Endothelial cell of umbilical vein (primary cell): Measurements from ENCODE around the gene TM4SF18. TPM values are rescaled to one million over a fixed set of nuclear protein-coding genes. Genes with fewer than 3 reads are reported as not detected.

ENCODE experiments used
- BruUV-seq: library from RNA; stranded (reverse); fragments of 400-500 nt; replicated peaks from 2 replicates; lab custom pipeline; 2021; lab: Mats Ljungman, UMichigan
- CTCF ChIA-PET: fragments of 300-600, 350-600 bp; sonication (Branson Sonifier 250); formaldehyde crosslinking; loops from one replicate; lab custom pipeline; 2021; ENCODE audit warnings: antibody characterized with exemption, inconsistent platforms; lab: Charles Lee
- POLR2A ChIA-PET: fragments of 300-600, 350-600 bp; sonication (Branson Sonifier 250); formaldehyde crosslinking; loops from one replicate; lab custom pipeline; 2021; ENCODE audit warnings: antibody characterized with exemption, inconsistent platforms; lab: Charles Lee
- DNase-seq: peaks from one replicate; pipeline ENCODE4 v3.0.0-alpha.2; 2011; ENCODE audit warnings: low read depth, low spot score
- FAIRE-seq: peaks from 2 replicates; lab custom pipeline; 2011; peaks lifted over from hg19 to GRCh38; lab: Jason Lieb, UNC
- H2AFZ ChIP-seq: 2 replicates; pipeline ENCODE4 v1.6.0; 2012; ENCODE audit warnings: low read depth, low read length, control low read depth, inconsistent platforms
- H3K27ac ChIP-seq: 2 replicates; pipeline ENCODE4 v1.5.1; 2011; ENCODE audit warnings: low read depth, mild to moderate bottlenecking, control low read depth, low read length, moderate library complexity; ENCODE audit not compliant: insufficient read depth
- H3K27me3 ChIP-seq, 2 experiments: 2 replicates each; pipeline versions ENCODE4 v1.6.0 to v1.6.1; 2011; ENCODE audit warnings: low read length in 2 of 2, mixed read lengths in 1 of 2; ENCODE audit not compliant: control insufficient read depth in 2 of 2, insufficient read depth in 2 of 2
- H3K36me3 ChIP-seq, 2 experiments: 2 replicates in 1 of 2; 3 replicates in 1 of 2; pipeline ENCODE4 v1.5.1; 2011; ENCODE audit warnings: low read length in 2 of 2, mild to moderate bottlenecking in 1 of 2, moderate library complexity in 1 of 2; ENCODE audit not compliant: control insufficient read depth in 2 of 2, insufficient read depth in 2 of 2; ENCODE audit errors: extremely low read depth in 1 of 2
- H3K4me1 ChIP-seq: 3 replicates; pipeline ENCODE4 v1.5.1; 2011; ENCODE audit warnings: mild to moderate bottlenecking, low read length; ENCODE audit not compliant: control insufficient read depth, insufficient read depth; ENCODE audit errors: extremely low read depth
- H3K4me2 ChIP-seq: 2 replicates; pipeline ENCODE4 v1.6.1; 2011; ENCODE audit warnings: low read length, control low read depth, mixed read lengths; ENCODE audit not compliant: insufficient read depth
- H3K4me3 ChIP-seq, 3 experiments: fragments of 200-600 bp in 1 of 3; sonication (generic), shearing (Covaris generic) in 1 of 3; replicated peaks in 1 of 3; 2 replicates each; pipeline ENCODE4 v1.5.1; 2011 to 2016; ENCODE audit warnings: control low read depth in 3 of 3, low read length in 3 of 3, mild to moderate bottlenecking in 2 of 3, inconsistent platforms in 1 of 3, low read depth in 1 of 3, moderate library complexity in 1 of 3; ENCODE audit not compliant: insufficient read depth in 1 of 3
- H3K79me2 ChIP-seq: 2 replicates; pipeline ENCODE4 v1.6.0; 2012; ENCODE audit warnings: low read length, inconsistent platforms; ENCODE audit not compliant: control insufficient read depth, insufficient read depth
- H3K9ac ChIP-seq: replicated peaks from 2 replicates; pipeline ENCODE3; 2011; ENCODE audit warnings: low read length, control low read depth; ENCODE audit not compliant: insufficient read depth; ENCODE audit errors: extremely low read depth
- H3K9me1 ChIP-seq: replicated peaks from 3 replicates; pipeline ENCODE4 v1.6.0; 2011; ENCODE audit warnings: mild to moderate bottlenecking, low read length; ENCODE audit not compliant: control insufficient read depth, insufficient read depth; ENCODE audit errors: extremely low read depth
- H3K9me3 ChIP-seq: replicated peaks from 2 replicates; pipeline ENCODE4 v1.5.1; 2012; ENCODE audit warnings: low read length, inconsistent platforms; ENCODE audit not compliant: control insufficient read depth, insufficient read depth
- H4K20me1 ChIP-seq: replicated peaks from 2 replicates; pipeline ENCODE3; 2011; ENCODE audit warnings: mild to moderate bottlenecking, low read length; ENCODE audit not compliant: control insufficient read depth, insufficient read depth; ENCODE audit errors: extremely low read depth
- EZH2 ChIP-seq: IDR thresholded peaks from 2 replicates; pipeline ENCODE4 v1.6.1; 2012; ENCODE audit warnings: borderline replicate concordance, low read depth, mild to moderate bottlenecking, moderate library complexity, low read length, inconsistent platforms; ENCODE audit not compliant: severe bottlenecking
- FOS ChIP-seq: IDR thresholded peaks from 2 replicates; pipeline ENCODE4 v1.6.1; 2011; ENCODE audit warnings: mild to moderate bottlenecking, low read length, moderate library complexity, borderline replicate concordance; ENCODE audit not compliant: insufficient read depth
- GATA2 ChIP-seq: IDR thresholded peaks from 2 replicates; pipeline ENCODE4 v1.7.0; 2011; ENCODE audit warnings: low read depth, mild to moderate bottlenecking, moderate library complexity, mixed read lengths, low read length; ENCODE audit not compliant: insufficient read length, insufficient read depth
- JUN ChIP-seq: IDR thresholded peaks from 2 replicates; pipeline ENCODE4 v1.6.1; 2011; ENCODE audit warnings: borderline replicate concordance, low read depth; ENCODE audit not compliant: insufficient read length, insufficient read depth
- MAX ChIP-seq: IDR thresholded peaks from 2 replicates; pipeline ENCODE4 v1.6.1; 2011; ENCODE audit not compliant: insufficient read depth, insufficient read length
- MYC ChIP-seq: IDR thresholded peaks from one replicate; pipeline ENCODE4 v1.6.1; 2011; ENCODE audit warnings: mild to moderate bottlenecking, low read depth, low read length
- POLR2A ChIP-seq: IDR thresholded peaks from 2 replicates; pipeline ENCODE4 v1.6.1; 2012; ENCODE audit warnings: low read depth, mild to moderate bottlenecking, control low read depth, low read length
- POLR2AphosphoS5 ChIP-seq: IDR thresholded peaks from 2 replicates; pipeline ENCODE4 v1.6.1; 2012; ENCODE audit warnings: low read depth, mild to moderate bottlenecking, control low read depth, low read length, moderate library complexity; ENCODE audit not compliant: insufficient read depth
- dilution Hi-C: fragments of 300-500 bp; cut with MboI; formaldehyde crosslinking; loops from one replicate; pipeline ENCODE4 v1.15.0; 2019; ENCODE audit warnings: low sequenced_read_pairs; ENCODE audit not compliant: extremely low pct_ligation_motif_present
- intact Hi-C: fragments of 100-400 bp; cut with micrococcal nuclease; formaldehyde crosslinking; loops from one replicate; pipeline ENCODE4 v1.10.0; 2022
- polyA plus RNA-seq, 4 experiments: library from polyadenylated mRNA; depleted of rRNA in 3 of 4; stranded (reverse) in 3 of 4; unstranded in 1 of 4; fragments of >200 nt; gene quantifications; 2 replicates each; pipeline versions ENCODE4 v1.2.1 to v1.2.3, GENCODE V29; 2011 to 2012; ENCODE audit warnings: missing spikeins in 1 of 4
- total RNA-seq: library from RNA; stranded (reverse); gene quantifications from 2 replicates; pipeline ENCODE4 v1.2.3, GENCODE V29; 2021
- TF ChIP-seq, protein P1 (sequence below), 2 donors: IDR thresholded peaks; 1 replicate in 1 of 2; 2 replicates in 1 of 2; pipeline ENCODE4 v1.5.1; 2011; ENCODE audit warnings: low read length in 2 of 2, mild to moderate bottlenecking in 2 of 2, moderate library complexity in 2 of 2, control low read depth in 1 of 2, inconsistent platforms in 1 of 2, low read depth in 1 of 2; ENCODE audit not compliant: insufficient read depth in 1 of 2; ENCODE audit errors: extremely low read depth in 1 of 2

TM4SF18 gene
- total and polyA plus RNA-seq, 2 donors (not counting 3 experiments of a cell fraction or from before 2014, with no cell fraction given), result 158 to 163 TPM

GRCh38 chr3:149299938-149300801, 33.3 kb downstream of the TM4SF18 start:
- H3K9me3 ChIP-seq, result no peaks in the 10 kb centered on the region
- peak overlapping the region; percentile 45 for H3K27ac ChIP-seq
- no peaks in the 10 kb centered on the region for H3K79me2 ChIP-seq
- ChIA-PET POLR2A (interaction anchor here (0.6 to 0.7 kb wide), 2 partner anchors 11 to 40 kb away, joined by 3 read pairs; no protein-coding TSS in a partner anchor), CTCF (interaction anchor here (0.6 to 3.3 kb wide), 17 partner anchors 10 to 347 kb away, joined by 3 to 23 read pairs (median 5); partner anchors contain the start of gene TM4SF18)
- no peak for TF ChIP-seq MYC
- peak; percentile 43 for TF ChIP-seq POLR2AphosphoS5
- TF ChIP-seq FOS, result peak; percentile 85
- TF ChIP-seq, protein P1, sequence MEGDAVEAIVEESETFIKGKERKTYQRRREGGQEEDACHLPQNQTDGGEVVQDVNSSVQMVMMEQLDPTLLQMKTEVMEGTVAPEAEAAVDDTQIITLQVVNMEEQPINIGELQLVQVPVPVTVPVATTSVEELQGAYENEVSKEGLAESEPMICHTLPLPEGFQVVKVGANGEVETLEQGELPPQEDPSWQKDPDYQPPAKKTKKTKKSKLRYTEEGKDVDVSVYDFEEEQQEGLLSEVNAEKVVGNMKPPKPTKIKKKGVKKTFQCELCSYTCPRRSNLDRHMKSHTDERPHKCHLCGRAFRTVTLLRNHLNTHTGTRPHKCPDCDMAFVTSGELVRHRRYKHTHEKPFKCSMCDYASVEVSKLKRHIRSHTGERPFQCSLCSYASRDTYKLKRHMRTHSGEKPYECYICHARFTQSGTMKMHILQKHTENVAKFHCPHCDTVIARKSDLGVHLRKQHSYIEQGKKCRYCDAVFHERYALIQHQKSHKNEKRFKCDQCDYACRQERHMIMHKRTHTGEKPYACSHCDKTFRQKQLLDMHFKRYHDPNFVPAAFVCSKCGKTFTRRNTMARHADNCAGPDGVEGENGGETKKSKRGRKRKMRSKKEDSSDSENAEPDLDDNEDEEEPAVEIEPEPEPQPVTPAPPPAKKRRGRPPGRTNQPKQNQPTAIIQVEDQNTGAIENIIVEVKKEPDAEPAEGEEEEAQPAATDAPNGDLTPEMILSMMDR (IDR thresholded peaks at IDR 0.05; ENCODE audit: extremely low read depth in 1 of 2, insufficient read depth in 1 of 2, low read depth in 1 of 2, low read length in 2 of 2), result no peak
- no peak for TF ChIP-seq POLR2A
- TF ChIP-seq EZH2, result no peak
- peak; percentile 36 for TF ChIP-seq GATA2
- no peak for TF ChIP-seq MAX
- peak; percentile 81 for TF ChIP-seq JUN
- FAIRE-seq (peak; percentile 85), DNase-seq (peak; percentile 90)
- no peaks in the 10 kb centered on the region for H3K36me3 ChIP-seq
- H2AFZ ChIP-seq, result peak overlapping the region; percentile 46
- BruUV-seq, result no TSS peak
- intact Hi-C loops (no loop called here), dilution Hi-C loops (no loop called here)
- no peak overlapping the region for H3K9ac ChIP-seq
- peak overlapping the region; percentile 17 for H3K4me2 ChIP-seq
- no peaks in the 10 kb centered on the region for H3K27me3 ChIP-seq
- H3K4me1 ChIP-seq, result peaks cover 11% of the 10 kb centered on the region
- H3K4me3 ChIP-seq, result no peak overlapping the region
- H4K20me1 ChIP-seq, result no peaks in the 10 kb centered on the region
- no peaks in the 10 kb centered on the region for H3K9me1 ChIP-seq
